Thyroid gland (tissue), 4 donors: ENCODE measurements around the gene MOB1B. TPM values are rescaled to one million over a fixed set of nuclear protein-coding genes. Genes with fewer than 3 reads are reported as not detected.

Source experiments
- DNase-seq, 2 donors: peaks; one replicate each; pipeline ENCODE4 v3.0.0-alpha.2; 2019
- H3K27ac ChIP-seq, 3 donors: fragments of 200-600 bp; sonication (generic); 1 replicate in 2 of 3; 2 replicates in 1 of 3; pipeline ENCODE4 v1.5.1; 2016 to 2019; ENCODE audit warnings: mild to moderate bottlenecking in 1 of 3, moderate library complexity in 1 of 3
- H3K27me3 ChIP-seq: fragments of 200-600 bp; sonication (generic); one replicate; pipeline ENCODE4 v1.5.1; 2019
- H3K36me3 ChIP-seq, 2 donors: fragments of 200-600 bp; sonication (generic); one replicate each; pipeline ENCODE4 v1.5.1; 2016 to 2019
- H3K4me1 ChIP-seq, 2 donors: fragments of 200-600 bp; sonication (generic); one replicate each; pipeline ENCODE4 v1.5.1; 2017 to 2019
- H3K4me3 ChIP-seq, 3 donors: fragments of 200-600 bp; sonication (generic); replicated peaks in 1 of 3; 1 replicate in 2 of 3; 2 replicates in 1 of 3; pipeline ENCODE4 v1.5.1; 2016; ENCODE audit warnings: mild to moderate bottlenecking in 1 of 3
- H3K9me3 ChIP-seq: fragments of 200-600 bp; sonication (generic); one replicate; pipeline ENCODE4 v1.5.1; 2017
- CTCF ChIP-seq, 6 experiments: fragments of 200-600 bp in 3 of 6; fragments of 450-650 bp in 3 of 6; sonication (generic) in 3 of 6; IDR thresholded peaks; one replicate each; pipeline ENCODE4 v1.5.1; 2016 to 2019; ENCODE audit warnings: antibody characterized with exemption in 6 of 6, mild to moderate bottlenecking in 2 of 6, inconsistent platforms in 1 of 6, moderate library complexity in 1 of 6
- POLR2A ChIP-seq, 2 donors: fragments of 450-650 bp; IDR thresholded peaks; one replicate each; pipeline ENCODE4 v1.6.1; 2017; ENCODE audit warnings: antibody characterized with exemption in 2 of 2, mild to moderate bottlenecking in 2 of 2, moderate library complexity in 1 of 2
- WGBS, 2 donors: methylation state at CpG; one replicate each; pipeline ENCODE4 v1.1.5; 2017; 5-methylcytosine and 5-hydroxymethylcytosine counted together
- intact Hi-C: fragments of 100-400 bp; cut with DNase I; formaldehyde crosslinking; loops from one replicate; pipeline ENCODE4 v1.15.1; 2023
- total RNA-seq, 4 donors: library from RNA; depleted of rRNA; stranded (reverse); fragments of >200 nt; gene quantifications; one replicate each; pipeline ENCODE4 v1.2.3, GENCODE V29; 2016

Gene MOB1B
- total RNA-seq, 4 donors from 2014 or later = 24.1 to 33.9 (median 29.6) TPM

DNA sequence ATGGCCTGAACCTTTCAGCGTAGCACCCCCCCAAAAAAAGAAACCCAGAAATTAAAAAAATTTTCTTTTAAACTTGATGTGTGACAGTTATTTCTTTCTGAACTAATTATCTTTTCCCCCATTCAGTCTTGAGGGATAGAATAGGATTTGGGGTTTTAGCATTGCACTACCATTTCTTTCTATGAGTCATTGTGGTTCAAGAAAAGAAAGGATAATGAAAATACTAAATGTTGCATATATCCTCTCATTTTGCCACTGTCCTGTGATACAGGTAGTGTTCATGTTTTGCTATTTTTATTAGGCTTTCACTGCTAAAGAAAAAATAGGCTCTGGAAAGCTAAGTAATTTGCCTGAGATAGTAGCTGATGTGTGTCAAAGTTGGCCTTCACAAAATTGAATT, 51.9 kb downstream of the MOB1B start:
- H3K27ac ChIP-seq = no peak overlapping the region
- intact Hi-C loops = no loop called here

GRCh38 chr4:70956549-70957210, 54.5 kb downstream of the MOB1B start:
- Histone ChIP-seq H3K27ac (no peak overlapping the region), H3K4me3 (no peak overlapping the region), H3K27me3 (no peaks in the 10 kb centered on the region), H3K36me3 (no peaks in the 10 kb centered on the region), H3K9me3 (no peaks in the 10 kb centered on the region), H3K4me1 (peaks cover 0 to 5% of the 10 kb centered on the region in 2 donors)
- 83 to 84% methylated on average over 5 of the region's 5 CpGs for WGBS, 2 donors
- DNase-seq = no peak
- intact Hi-C loops = no loop called here
- TF ChIP-seq POLR2A (IDR thresholded peaks at IDR 0.05) = no peak
- TF ChIP-seq CTCF (IDR thresholded peaks at IDR 0.05) = no peak

More for the DNA sequence above, 51.9 kb downstream of the MOB1B start:
- DNase-seq = no peak
- TF ChIP-seq POLR2A (IDR thresholded peaks at IDR 0.05) (no peak), CTCF (IDR thresholded peaks at IDR 0.05) (no peak)
- no peaks in the 10 kb centered on the region for H3K27me3 ChIP-seq
- H3K36me3 ChIP-seq = no peaks in the 10 kb centered on the region
- WGBS, 2 donors = 51 to 98% methylated on average over 1 of the region's 1 CpG
- H3K4me1 ChIP-seq = peaks cover 0 to 3% of the 10 kb centered on the region in 2 donors
- no peak overlapping the region for H3K4me3 ChIP-seq
- H3K9me3 ChIP-seq = no peaks in the 10 kb centered on the region

DNA sequence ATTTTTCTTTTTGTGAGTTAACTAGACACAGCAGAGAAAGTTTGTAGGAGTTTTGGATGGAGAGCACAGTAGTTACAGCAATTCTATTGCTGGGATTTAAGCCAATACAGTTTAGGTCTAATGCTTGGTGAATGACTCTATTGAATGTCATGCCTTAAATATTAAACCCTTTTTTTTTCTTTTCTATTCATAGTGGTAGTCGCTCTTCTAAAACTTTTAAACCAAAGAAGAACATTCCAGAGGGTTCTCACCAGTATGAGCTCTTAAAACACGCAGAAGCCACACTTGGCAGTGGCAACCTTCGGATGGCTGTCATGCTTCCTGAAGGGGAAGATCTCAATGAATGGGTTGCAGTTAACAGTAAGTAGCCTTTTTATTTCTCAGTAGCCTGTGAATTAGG, 56.5 kb downstream of the MOB1B start:
- Histone ChIP-seq H3K4me1 (peaks cover 0 to 5% of the 10 kb centered on the region in 2 donors), H3K9me3 (no peaks in the 10 kb centered on the region), H3K27ac (peak overlapping the region in 2 of 3 donors; percentile 8 to 35), H3K4me3 (no peak overlapping the region), H3K36me3 (no peaks in the 10 kb centered on the region), H3K27me3 (no peaks in the 10 kb centered on the region)
- DNase-seq = peak; percentile 29 to 42
- TF ChIP-seq POLR2A (IDR thresholded peaks at IDR 0.05) (no peak), CTCF (IDR thresholded peaks at IDR 0.05) (no peak)
- 41 to 51% methylated on average over 3 of the region's 3 CpGs for WGBS, 2 donors
- intact Hi-C loops = no loop called here

DNA sequence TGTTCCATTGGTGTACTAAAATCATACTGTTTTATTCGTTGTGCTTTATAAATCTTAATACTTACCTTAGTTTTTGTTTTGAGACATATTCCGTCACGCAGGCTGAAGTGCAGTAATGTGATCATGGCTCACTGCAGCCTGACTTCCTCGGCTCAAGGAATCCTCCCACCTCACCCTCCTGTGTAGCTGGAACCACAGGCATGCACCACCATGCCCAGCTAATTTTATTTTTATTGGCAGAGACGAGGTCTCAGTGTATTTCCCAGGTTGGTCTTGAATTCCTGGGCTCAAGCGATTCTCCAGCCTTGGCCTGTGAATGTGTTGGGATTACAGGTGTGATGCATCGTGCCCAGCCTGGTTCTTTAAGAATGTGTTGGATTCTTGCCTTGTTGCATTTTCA, 66.9 kb downstream of the MOB1B start:
- Histone ChIP-seq H3K4me1 (no peaks in the 10 kb centered on the region), H3K4me3 (no peak overlapping the region), H3K27me3 (no peaks in the 10 kb centered on the region), H3K9me3 (no peaks in the 10 kb centered on the region), H3K36me3 (no peaks in the 10 kb centered on the region), H3K27ac (no peak overlapping the region)
- TF ChIP-seq POLR2A (IDR thresholded peaks at IDR 0.05) (no peak), CTCF (IDR thresholded peaks at IDR 0.05) (no peak)
- WGBS, 2 donors = 88 to 92% methylated on average over 7 of the region's 7 CpGs
- intact Hi-C loops = no loop called here
- no peak for DNase-seq

DNA sequence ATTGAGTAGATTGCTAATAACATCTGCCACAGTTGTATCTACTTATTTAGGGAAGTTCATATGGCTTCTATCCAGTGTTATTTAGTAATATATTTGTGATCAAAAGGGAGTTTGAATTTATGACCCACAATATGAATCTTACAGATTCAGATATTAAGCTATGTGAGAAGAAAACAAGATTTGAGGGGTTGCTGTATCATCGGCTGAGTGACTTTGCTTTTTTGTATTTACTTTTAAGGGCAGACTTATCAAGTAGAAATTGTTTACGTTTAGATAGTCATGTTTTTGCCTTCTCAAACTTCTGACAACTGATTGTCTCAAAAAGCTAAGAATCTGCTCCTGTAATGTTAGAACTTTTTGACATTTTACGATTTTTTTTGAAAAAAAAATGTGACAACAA, 74.1 kb downstream of the MOB1B start:
- H3K27me3 ChIP-seq = no peaks in the 10 kb centered on the region
- no peak for DNase-seq
- H3K9me3 ChIP-seq = no peaks in the 10 kb centered on the region
- no peak overlapping the region for H3K4me3 ChIP-seq
- no peaks in the 10 kb centered on the region for H3K4me1 ChIP-seq
- H3K27ac ChIP-seq = no peak overlapping the region
- H3K36me3 ChIP-seq = peaks cover 0 to 3% of the 10 kb centered on the region in 2 donors
- WGBS, 2 donors = 93 to 95% methylated on average over 3 of the region's 3 CpGs
- intact Hi-C loops = no loop called here
- no peak for TF ChIP-seq CTCF (IDR thresholded peaks at IDR 0.05)
- TF ChIP-seq POLR2A (IDR thresholded peaks at IDR 0.05) = no peak
